Right atrium auricular region (tissue), 2 donors: Measurements from ENCODE around the gene ENTPD8. TPM values are rescaled to one million over a fixed set of nuclear protein-coding genes. Genes with fewer than 3 reads are reported as not detected.

Experiments
- DNase-seq: peaks from one replicate; pipeline ENCODE4 v3.0.0-alpha.2; 2019; ENCODE audit warnings: low spot score
- H3K27ac ChIP-seq, 2 donors: fragments of 200-600 bp; sonication (generic); 1 replicate in 1 of 2; 2 replicates in 1 of 2; pipeline ENCODE4 v1.5.1; 2016 to 2019
- H3K27me3 ChIP-seq, 2 donors: fragments of 200-600 bp; sonication (generic); one replicate each; pipeline versions ENCODE4 v1.5.1 to v1.6.0; 2017 to 2019
- H3K36me3 ChIP-seq: fragments of 200-600 bp; sonication (generic); one replicate; pipeline ENCODE4 v1.5.1; 2016
- H3K4me1 ChIP-seq, 2 donors: fragments of 200-600 bp; sonication (generic); one replicate each; pipeline versions ENCODE4 v1.5.1 to v1.6.0; 2017 to 2019
- H3K4me3 ChIP-seq, 2 donors: fragments of 200-600 bp; sonication (generic); 1 replicate in 1 of 2; 2 replicates in 1 of 2; pipeline ENCODE4 v1.5.1; 2017 to 2019; ENCODE audit warnings: mild to moderate bottlenecking in 1 of 2, moderate library complexity in 1 of 2
- H3K9me3 ChIP-seq, 2 donors: fragments of 200-600 bp; sonication (generic); one replicate each; pipeline ENCODE4 v1.5.1; 2019
- total RNA-seq, 2 donors: library from RNA; depleted of rRNA; stranded (reverse); fragments of >200 nt; gene quantifications; one replicate each; pipeline ENCODE4 v1.1.0, GENCODE V29; 2016
- TF ChIP-seq, protein P1 (sequence below), 2 donors: fragments of 200-600 bp; sonication (generic); IDR thresholded peaks; one replicate each; pipeline ENCODE4 v1.5.1; 2019; ENCODE audit warnings: antibody characterized with exemption in 2 of 2

Gene ENTPD8
- total RNA-seq, 2 donors from 2014 or later: not detected

DNA sequence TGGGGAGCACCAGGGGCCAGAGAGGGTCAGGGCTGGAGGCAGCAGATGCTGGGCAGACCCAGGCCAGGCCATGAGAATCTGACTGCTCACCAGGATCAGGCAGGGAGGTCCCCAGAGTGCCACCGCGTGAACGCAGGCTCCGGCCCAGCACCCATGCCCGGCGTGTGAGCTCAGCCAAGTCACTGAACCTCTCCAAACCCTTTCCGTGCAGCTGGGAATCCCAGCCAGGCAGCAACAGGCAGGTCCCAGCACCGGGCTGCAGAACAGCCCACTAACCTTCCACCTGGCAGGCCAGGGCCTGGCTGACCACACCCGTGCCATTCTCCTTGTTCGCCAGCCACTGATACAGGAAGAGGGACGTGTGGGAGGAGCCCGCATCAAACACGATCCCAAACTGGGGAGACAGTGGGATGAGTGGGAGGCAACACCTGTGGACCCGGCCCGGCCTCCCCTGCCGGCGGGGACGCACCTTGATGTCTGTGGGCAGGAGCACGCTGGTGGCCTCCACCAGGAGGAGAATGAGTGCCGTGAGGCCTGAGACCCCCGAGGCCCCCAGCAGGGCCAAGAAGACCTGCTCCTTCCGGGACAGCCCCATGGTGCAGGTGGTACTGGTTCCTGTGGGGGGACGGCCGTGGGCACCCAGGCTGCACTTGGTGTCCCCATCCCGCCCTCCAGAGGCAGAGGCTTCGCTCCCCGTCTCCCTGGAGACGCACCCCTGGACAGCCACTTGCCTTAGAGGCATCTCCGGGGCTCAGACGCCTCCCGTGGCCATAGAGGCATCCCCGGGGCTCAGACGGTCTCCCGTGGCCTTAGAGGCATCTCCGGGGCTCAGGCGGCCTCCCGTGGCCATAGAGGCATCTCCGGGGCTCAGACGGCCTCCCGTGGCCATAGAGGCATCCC is 3.2 kb downstream of the ENTPD8 start:
- Histone ChIP-seq H3K36me3 (no peaks in the 10 kb centered on the region), H3K9me3 (peaks cover 0 to 4% of the 10 kb centered on the region in 2 donors), H3K4me1 (peaks cover 0 to 16% of the 10 kb centered on the region in 2 donors), H3K4me3 (no peak overlapping the region), H3K27me3 (peaks cover 0 to 4% of the 10 kb centered on the region in 2 donors), H3K27ac (no peak overlapping the region)
- DNase-seq: no peak
- TF ChIP-seq, protein P1, sequence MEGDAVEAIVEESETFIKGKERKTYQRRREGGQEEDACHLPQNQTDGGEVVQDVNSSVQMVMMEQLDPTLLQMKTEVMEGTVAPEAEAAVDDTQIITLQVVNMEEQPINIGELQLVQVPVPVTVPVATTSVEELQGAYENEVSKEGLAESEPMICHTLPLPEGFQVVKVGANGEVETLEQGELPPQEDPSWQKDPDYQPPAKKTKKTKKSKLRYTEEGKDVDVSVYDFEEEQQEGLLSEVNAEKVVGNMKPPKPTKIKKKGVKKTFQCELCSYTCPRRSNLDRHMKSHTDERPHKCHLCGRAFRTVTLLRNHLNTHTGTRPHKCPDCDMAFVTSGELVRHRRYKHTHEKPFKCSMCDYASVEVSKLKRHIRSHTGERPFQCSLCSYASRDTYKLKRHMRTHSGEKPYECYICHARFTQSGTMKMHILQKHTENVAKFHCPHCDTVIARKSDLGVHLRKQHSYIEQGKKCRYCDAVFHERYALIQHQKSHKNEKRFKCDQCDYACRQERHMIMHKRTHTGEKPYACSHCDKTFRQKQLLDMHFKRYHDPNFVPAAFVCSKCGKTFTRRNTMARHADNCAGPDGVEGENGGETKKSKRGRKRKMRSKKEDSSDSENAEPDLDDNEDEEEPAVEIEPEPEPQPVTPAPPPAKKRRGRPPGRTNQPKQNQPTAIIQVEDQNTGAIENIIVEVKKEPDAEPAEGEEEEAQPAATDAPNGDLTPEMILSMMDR (IDR thresholded peaks at IDR 0.05): no peak

DNA sequence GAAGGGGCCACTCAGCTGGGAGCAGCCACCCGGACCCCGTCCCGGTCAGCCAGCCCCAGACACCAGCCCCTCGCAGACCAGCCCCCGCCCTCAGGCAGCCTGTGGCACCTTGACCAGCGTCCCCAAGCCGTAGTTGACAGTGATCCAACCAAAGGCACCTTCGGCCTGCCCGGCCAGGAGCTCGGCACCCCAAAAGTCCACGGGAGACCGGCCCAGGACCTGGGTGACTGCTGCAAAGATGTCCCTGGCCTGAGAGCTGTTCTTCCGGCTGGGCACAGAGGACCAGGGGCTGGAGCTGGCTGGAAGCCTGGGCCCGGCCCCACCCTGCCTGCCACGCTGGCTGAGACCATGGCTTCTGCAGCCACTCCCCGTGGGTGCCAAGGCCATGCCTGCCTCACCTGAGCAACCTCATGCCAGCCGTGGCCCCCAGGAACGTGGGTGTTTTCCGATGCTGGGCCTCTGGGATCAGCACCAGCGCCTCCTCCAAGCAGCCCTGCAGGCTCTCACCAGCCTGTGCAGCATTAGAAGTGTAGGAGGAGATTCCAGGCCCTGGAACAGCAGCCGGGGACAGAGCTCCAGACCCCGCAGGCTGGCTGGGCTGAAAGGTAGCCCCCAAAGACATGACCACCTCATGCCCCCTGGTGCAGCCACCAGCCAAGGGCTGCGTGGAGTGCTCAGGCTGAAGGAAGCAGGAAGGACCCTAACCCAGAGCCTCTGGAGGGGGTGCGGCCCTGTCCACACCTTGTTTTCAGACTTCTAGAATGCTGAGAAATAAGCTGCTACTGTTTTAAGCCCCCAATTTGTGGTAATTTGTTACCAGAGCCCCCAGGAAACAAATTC is 4.2 kb downstream of the ENTPD8 start:
- DNase-seq: no peak
- TF ChIP-seq, protein P1 (IDR thresholded peaks at IDR 0.05): no peak
- Histone ChIP-seq H3K27me3 (peaks cover 0 to 4% of the 10 kb centered on the region in 2 donors), H3K4me1 (peaks cover 0 to 16% of the 10 kb centered on the region in 2 donors), H3K9me3 (peaks cover 0 to 1% of the 10 kb centered on the region in 2 donors), H3K36me3 (no peaks in the 10 kb centered on the region), H3K4me3 (no peak overlapping the region), H3K27ac (no peak overlapping the region)

DNA sequence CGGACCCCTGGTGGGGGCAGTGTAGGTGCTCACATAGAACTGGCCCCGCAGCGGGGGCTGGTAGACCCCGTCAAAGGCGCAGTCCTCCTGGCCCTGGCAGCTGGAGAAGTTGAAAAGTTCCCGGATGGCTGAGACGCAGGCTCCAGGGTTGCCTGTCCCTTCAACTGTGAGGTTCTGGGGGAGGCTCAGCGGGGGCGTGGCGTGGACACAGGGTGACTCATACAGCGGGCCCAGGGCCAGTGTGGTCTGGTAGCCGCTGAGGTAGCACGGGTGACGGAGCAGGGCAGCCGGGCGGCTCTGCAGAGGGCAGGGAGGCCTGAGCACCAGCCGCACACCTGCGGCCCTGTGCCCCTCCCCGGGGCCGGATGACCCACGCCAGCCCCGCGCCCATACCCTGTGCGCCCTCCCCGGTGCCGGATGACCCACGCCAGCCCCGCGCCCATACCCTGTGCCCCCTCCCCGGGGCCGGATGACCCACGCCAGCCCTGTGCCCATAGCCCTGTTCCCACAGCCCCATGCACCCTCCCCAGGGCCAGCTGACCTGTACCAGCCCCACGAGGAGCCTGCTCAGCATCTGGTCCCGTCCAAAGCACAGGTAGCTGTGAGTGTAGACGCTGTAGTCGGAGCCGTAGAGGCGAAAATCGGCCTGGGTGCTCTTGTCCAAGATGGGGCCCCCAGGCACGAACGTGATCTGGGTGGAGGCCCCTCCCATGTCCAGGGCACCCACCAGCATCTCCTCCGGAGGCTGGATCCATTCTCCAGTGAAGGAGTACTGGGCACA is 5.0 kb downstream of the ENTPD8 start:
- Histone ChIP-seq H3K4me3 (no peak overlapping the region), H3K27ac (no peak overlapping the region), H3K36me3 (no peaks in the 10 kb centered on the region), H3K4me1 (peaks cover 0 to 8% of the 10 kb centered on the region in 2 donors), H3K27me3 (peaks cover 0 to under 1% of the 10 kb centered on the region in 2 donors), H3K9me3 (no peaks in the 10 kb centered on the region)
- TF ChIP-seq, protein P1 (IDR thresholded peaks at IDR 0.05): no peak
- DNase-seq: no peak

DNA sequence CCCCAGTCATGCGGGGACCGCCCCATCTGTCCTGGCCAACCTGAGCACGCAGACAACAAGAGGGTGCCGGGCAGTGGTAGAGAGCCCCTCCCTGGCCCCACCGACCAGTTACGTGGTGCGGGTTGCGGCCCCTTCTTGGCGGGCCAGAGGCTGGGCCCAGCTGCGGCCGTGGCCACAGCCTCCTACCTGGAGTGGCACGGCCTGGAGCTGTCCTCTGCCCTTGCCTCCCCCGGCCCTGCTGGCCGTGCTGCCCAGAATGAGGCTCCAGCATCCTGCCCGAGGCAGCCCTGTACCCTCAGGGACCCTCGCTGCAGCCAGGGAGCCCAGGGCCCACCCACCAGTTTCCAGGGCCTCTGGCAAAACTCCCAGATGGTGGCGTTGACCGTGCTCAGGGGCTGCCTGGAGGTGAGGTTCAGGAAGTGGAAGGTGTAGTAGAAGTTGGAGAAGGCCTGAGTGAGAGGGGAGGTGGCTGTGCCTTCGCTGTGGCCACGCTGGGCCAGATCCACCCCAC is 5.7 kb downstream of the ENTPD8 start:
- Histone ChIP-seq H3K27ac (no peak overlapping the region), H3K4me1 (peaks cover 0 to 7% of the 10 kb centered on the region in 2 donors), H3K9me3 (no peaks in the 10 kb centered on the region), H3K36me3 (no peaks in the 10 kb centered on the region), H3K27me3 (no peaks in the 10 kb centered on the region), H3K4me3 (no peak overlapping the region)
- no peak for DNase-seq
- TF ChIP-seq, protein P1 (IDR thresholded peaks at IDR 0.05): no peak
